GM11168 (cell line): Measurements from ENCODE around the gene CBFA2T3.

Experiments used
- in situ Hi-C: fragments of 300-500 bp; cut with MboI; formaldehyde crosslinking; loops from one replicate; pipeline ENCODE4 v1.12.0; 2022; ENCODE audit warnings: low sequenced_read_pairs; ENCODE audit not compliant: unreplicated experiment

CBFA2T3 gene

DNA sequence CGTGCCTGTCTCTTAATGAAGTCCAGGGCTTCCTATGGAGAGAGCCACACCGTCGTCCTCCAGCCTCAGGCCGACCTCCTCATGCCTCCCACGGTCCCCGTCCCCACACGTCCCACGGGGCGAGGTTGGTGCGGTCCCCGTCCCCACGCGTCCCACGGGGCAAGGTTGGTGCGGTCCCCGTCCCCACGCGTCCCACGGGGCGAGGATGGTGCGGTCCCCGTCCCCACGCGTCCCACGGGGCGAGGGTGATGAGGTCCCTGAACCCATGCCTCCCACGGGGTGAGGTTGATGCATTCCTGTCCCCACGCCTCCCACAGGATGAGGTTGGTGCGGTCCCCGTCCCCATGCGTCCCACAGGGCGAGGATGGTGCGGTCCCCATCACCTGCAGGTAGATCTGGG, 141.2 kb downstream of the CBFA2T3 start:
- in situ Hi-C loops, result no loop called here

DNA sequence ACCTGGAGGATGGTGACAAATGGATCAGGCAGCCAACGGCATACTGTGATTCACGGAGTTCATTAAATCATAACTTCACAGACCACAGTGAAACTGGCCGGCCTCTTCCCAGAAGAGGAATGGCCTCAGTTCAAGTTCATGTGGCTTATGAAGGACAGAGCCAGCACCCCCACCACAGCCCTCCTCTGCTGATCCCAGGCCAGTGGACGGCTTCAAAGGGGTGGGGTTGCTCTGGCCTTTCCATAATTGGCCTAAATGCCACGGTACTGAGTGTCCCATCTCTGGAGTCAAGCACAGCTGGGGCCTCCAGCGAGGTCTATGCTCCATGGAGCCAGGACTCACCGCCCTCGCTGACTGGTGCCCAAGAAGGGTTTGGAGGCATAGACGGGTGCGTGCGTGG, 141.6 kb downstream of the CBFA2T3 start:
- in situ Hi-C loops, result no loop called here

DNA sequence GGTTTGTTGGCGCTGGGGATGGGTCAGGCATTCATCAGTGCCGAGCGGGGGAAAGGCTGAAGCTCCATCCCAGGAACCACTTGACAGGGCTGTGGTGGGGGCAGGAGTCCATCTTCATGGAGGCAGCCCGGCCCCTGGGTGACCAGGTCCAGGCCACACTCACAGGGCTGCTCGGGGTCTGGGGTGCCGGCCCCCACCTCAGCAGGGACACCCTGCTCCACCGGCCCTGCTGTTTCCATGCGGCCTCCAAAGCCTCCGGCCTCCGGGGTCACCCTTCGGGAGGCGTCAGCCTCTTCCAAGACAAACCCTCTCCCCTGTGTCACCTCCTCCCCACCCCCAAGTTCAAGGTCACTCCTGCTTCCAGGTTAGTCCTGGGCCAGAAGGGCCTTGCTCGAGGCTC, 142.3 kb downstream of the CBFA2T3 start:
- in situ Hi-C loops, result no loop called here

DNA sequence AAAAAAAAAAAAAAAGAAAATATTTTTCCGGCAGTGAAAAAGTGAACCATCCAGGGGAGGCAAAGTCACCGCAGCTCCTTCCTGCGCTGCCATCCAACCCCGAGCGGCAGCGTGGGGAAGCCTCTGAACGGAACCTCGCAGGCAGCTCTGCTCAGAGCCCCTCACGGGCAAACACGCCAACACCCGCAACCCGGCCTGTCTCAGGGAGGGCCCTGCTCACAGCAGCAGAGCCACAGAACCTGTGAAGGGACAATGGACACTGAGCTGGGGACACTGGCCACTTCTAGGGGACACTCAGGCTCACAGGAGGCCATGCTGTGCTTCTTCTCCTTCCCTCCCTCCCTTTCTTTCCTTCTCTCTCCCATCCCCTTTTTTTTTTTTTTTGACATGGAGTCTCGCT, 143.9 kb downstream of the CBFA2T3 start:
- in situ Hi-C loops, result no loop called here

DNA sequence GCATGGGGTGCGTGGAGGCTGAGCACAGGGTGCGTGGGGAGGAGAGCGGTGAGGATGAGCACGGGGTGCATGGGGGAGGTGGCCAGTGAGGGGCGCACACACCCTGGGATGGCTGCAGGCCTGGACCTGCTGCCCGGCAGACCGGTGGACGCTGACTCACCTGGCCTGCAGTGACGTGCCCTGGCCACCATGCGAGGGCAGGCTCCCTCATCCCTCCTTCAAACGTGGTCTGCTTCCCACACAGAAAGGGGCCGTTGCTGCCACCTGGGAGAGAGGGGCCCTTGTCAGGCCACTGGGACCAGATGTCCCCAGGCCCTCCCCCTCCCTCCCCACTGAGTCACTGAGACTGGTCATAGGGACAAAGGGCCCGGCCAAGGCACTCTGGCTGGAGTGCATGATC, 145.2 kb downstream of the CBFA2T3 start:
- in situ Hi-C loops, result no loop called here

DNA sequence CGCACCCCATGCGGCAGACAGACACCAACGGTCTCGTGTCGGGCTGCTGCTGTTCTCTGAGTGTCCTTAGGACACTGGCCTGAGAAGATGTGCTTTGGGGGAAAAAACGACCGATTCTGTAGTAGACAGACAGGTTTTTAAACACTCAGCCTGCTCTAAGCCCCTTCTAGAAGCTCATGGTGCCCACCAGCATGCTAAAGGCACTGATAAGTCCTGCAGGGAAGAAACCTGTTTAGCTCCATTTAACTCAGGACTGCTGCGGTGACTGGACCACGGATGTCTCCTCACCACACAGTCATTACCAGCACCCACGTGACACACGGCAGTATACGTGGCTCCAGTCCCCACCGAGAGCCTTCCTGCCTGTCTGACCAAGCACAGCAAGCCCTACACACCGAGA, 146.2 kb downstream of the CBFA2T3 start:
- in situ Hi-C loops, result no loop called here

DNA sequence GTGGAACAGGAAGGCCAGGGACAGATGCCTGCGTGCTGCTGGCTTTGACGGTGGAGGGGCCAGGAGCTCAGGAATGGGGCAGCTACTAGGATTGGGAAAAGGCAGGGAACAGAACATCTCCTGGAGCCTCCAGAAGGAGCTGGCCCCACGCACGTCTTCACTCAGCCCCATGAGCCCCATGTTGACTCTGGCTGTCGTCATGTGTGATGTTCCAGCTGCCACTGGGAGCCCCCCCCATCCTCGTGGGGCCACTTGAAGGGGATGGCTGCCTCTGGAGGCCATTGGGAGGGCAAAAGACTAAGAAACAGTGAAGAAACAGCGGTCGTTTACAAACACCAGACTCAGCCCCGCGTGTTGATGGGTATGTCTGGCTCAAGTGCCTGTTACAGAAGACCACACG, 146.7 kb downstream of the CBFA2T3 start:
- in situ Hi-C loops, result no loop called here

DNA sequence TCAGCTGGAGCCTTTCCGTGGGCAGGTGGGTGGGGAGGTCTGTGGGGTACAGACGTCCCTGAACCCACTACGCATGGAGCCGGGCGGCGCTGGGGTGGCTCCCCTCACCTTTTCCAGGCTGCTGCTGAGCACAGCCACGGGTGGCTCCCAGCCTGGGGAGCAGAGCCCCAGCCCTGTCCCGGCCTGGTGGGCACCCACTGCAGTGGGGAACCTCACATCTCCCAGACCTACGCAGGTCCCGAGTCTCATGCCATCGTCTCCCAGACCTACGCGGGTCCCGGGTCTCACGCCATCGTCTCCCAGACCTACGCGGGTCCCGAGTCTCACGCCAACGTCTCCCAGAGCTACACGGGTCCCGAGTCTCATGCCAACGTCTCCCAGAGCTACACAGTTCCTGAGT, 148.3 kb downstream of the CBFA2T3 start:
- in situ Hi-C loops, result loop anchor here (10.0 kb wide), 1 partner anchor 336 kb away; no protein-coding TSS in a partner anchor

DNA sequence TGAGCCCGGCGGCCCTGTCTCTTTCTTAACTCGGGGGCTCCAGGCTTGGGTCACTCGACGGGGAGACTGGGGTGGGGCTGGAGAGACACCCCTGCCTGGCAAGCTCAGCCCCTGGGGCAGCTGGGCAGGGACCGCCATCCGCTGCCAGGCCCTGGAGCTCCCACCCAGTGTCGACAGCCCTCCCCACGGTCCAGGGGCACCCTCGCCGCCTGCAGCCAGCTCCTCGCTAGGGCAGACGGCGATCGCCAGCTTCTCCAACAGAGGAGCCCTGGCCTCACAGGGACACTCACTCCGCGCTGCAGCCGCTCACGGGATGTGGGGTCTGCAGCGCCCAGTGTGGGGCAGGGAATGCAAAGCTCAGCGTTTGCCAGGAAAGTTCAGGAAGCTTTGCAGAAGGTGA, 149.3 kb downstream of the CBFA2T3 start:
- in situ Hi-C loops, result loop anchor here (10.0 kb wide), 1 partner anchor 337 kb away; no protein-coding TSS in a partner anchor

DNA sequence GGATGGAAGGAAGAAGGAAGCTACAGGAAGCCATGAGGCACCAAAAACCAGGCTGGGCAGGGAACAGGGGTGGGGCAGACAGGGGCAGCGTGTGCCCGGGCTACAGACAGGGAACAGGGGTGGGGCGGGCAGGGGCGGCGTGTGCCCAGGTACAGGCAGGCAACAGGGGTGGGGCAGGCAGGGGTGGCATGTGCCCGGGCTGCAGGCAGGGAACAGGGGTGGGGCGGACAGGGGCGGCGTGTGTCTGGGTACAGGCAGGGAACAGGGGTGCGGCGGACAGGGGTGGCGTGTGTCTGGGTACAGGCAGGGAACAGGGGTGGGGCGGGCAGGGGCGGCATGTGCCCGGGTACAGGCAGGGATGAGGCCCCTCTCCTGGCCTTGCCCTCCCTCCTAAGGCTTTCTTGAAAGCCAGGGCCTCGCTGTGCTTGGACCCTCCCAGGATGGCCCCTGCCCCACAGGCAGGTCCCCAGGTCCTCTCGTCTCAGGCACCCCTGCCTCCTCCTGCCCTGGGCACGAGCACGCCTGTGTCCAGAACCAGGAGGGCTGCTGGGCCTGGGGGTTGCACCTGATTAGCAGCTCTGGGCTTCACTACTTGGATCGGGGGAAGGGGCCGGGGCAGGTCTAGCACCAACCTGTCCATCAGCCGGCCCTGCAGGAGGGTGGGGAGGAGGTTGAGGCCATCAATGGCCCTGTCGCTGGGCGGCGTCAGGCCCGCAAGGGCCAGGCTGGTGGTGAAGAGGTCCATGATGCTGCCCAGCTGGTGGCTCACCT, 150.8 kb downstream of the CBFA2T3 start:
- in situ Hi-C loops, result loop anchor here (10.0 kb wide), 1 partner anchor 339 kb away; no protein-coding TSS in a partner anchor

DNA sequence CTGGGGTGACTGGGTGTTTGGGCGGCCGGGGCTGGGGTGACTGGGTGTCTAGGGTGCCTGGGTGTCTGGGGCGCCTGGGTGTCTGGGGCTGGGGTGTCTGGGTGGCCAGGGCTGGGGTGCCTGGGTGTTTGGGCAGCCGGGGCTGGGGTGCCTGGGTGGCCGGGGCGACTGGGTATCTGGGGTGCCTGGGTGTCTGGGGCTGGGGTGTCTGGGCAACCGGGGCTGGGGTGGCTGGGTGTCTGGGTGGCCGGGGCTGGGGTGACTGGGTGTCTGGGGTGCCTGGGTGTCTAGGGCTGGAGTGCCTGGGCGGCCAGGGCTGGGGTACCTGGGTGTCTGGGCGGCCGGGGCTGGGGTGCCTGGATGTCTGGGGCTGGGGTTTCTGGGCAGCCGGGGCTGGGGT, 151.9 kb downstream of the CBFA2T3 start:
- in situ Hi-C loops, result loop anchor here (10.0 kb wide), 1 partner anchor 340 kb away; no protein-coding TSS in a partner anchor
